BLaER1 treated with 17β-estradiol and CSF1 and Interleukin-3, amounts not matched to agents 10 nM and 100 nM (cell line): Measurements from ENCODE around the gene TUSC2.

ENCODE experiments used
- H3K27ac ChIP-seq, 11 experiments: shearing (Covaris generic); formaldehyde crosslinking; 2 replicates each; pipeline ENCODE4 v1.8.1; 2022
- H3K27me3 ChIP-seq, 11 experiments: shearing (Covaris generic); formaldehyde crosslinking; 2 replicates each; pipeline ENCODE4 v1.8.1; 2022
- H3K36me3 ChIP-seq, 11 experiments: shearing (Covaris generic); formaldehyde crosslinking; 2 replicates each; pipeline ENCODE4 v1.8.1; 2022
- H3K4me1 ChIP-seq, 10 experiments: shearing (Covaris generic); formaldehyde crosslinking; 2 replicates each; pipeline ENCODE4 v1.8.1; 2022
- H3K4me2 ChIP-seq, 11 experiments: shearing (Covaris generic); formaldehyde crosslinking; 2 replicates each; pipeline ENCODE4 v1.8.1; 2022
- H3K4me3 ChIP-seq, 10 experiments: shearing (Covaris generic); formaldehyde crosslinking; 2 replicates each; pipeline ENCODE4 v1.8.1; 2022
- H3K9ac ChIP-seq, 11 experiments: shearing (Covaris generic); formaldehyde crosslinking; 2 replicates each; pipeline ENCODE4 v1.8.1; 2022
- H3K9me3 ChIP-seq, 11 experiments: shearing (Covaris generic); formaldehyde crosslinking; replicated peaks in 1 of 11; 2 replicates each; pipeline ENCODE4 v1.8.1; 2022
- H4K20me1 ChIP-seq, 11 experiments: shearing (Covaris generic); formaldehyde crosslinking; 2 replicates each; pipeline ENCODE4 v1.8.1; 2022
- Cebpa-rat ChIP-seq, 11 experiments: shearing (Covaris generic); IDR thresholded peaks; 2 replicates each; pipeline ENCODE4 v1.8.1; 2022

The TUSC2 gene

GRCh38 chr3:50369012-50369670 is 41.1 kb upstream of the TUSC2 start:
- no peaks in the 10 kb centered on the region for H3K9me3 ChIP-seq
- H3K36me3 ChIP-seq = no peaks in the 10 kb centered on the region
- H3K9ac ChIP-seq = no peak overlapping the region
- H3K27me3 ChIP-seq = no peaks in the 10 kb centered on the region
- peaks cover 11 to 55% (median 40%) of the 10 kb centered on the region in 10 experiments; a peak in 19 of 20 replicates for H3K4me1 ChIP-seq
- no peak overlapping the region for H3K27ac ChIP-seq
- H3K4me3 ChIP-seq = no peak overlapping the region
- no peak for TF ChIP-seq Cebpa-rat (IDR thresholded peaks at IDR 0.05)
- peak overlapping the region in 3 of 11 experiments; percentile 28 to 38 (median 29); a peak in 2 of 22 replicates for H3K4me2 ChIP-seq
- no peaks in the 10 kb centered on the region for H4K20me1 ChIP-seq

GRCh38 chr3:50365842-50366220 is 37.8 kb upstream of the TUSC2 start:
- TF ChIP-seq Cebpa-rat (IDR thresholded peaks at IDR 0.05) = no peak
- Histone ChIP-seq H3K4me3 (peak overlapping the region; percentile 53 to 74 (median 62); a peak in 19 of 20 replicates), H3K36me3 (no peaks in the 10 kb centered on the region), H3K27me3 (no peaks in the 10 kb centered on the region), H3K4me1 (peaks cover 11 to 48% (median 35%) of the 10 kb centered on the region in 10 experiments; a peak in 19 of 20 replicates), H3K9me3 (no peaks in the 10 kb centered on the region), H3K4me2 (peak overlapping the region; percentile 80 to 97 (median 90)), H4K20me1 (no peaks in the 10 kb centered on the region), H3K9ac (peak overlapping the region in 9 of 11 experiments; percentile 56 to 78 (median 74); a peak in 16 of 22 replicates), H3K27ac (peak overlapping the region in 8 of 11 experiments; percentile 49 to 78 (median 66); a peak in 14 of 22 replicates)

- H3K9ac ChIP-seq = peak overlapping the region; percentile 46 to 78 (median 74); a peak in 21 of 22 replicates
- no peaks in the 10 kb centered on the region for H4K20me1 ChIP-seq
Observed at GRCh38 chr3:50365080-50365841, 37.2 kb upstream of the TUSC2 start.

GRCh38 chr3:50364573-50365079 is 36.6 kb upstream of the TUSC2 start:
- peaks cover 11 to 50% (median 37%) of the 10 kb centered on the region in 10 experiments; a peak in 19 of 20 replicates for H3K4me1 ChIP-seq
- H3K27ac ChIP-seq = peak overlapping the region in 4 of 11 experiments; percentile 21 to 51 (median 43); a peak in 4 of 22 replicates
- peak overlapping the region; percentile 33 to 77 (median 65); a peak in 18 of 22 replicates for H3K9ac ChIP-seq
- no peak for TF ChIP-seq Cebpa-rat (IDR thresholded peaks at IDR 0.05)
- peak overlapping the region; percentile 53 to 74 (median 62) for H3K4me3 ChIP-seq
- H3K36me3 ChIP-seq = no peaks in the 10 kb centered on the region
- H3K9me3 ChIP-seq = no peaks in the 10 kb centered on the region
- no peaks in the 10 kb centered on the region for H4K20me1 ChIP-seq
- H3K4me2 ChIP-seq = peak overlapping the region; percentile 86 to 96 (median 92)
- no peaks in the 10 kb centered on the region for H3K27me3 ChIP-seq

More at GRCh38 chr3:50365080-50365841, 37.2 kb upstream of the TUSC2 start:
- H3K4me3 ChIP-seq = peak overlapping the region; percentile 53 to 74 (median 62)
- peaks cover 11 to 48% (median 35%) of the 10 kb centered on the region in 10 experiments; a peak in 19 of 20 replicates for H3K4me1 ChIP-seq
- no peaks in the 10 kb centered on the region for H3K36me3 ChIP-seq
- H3K27ac ChIP-seq = peak overlapping the region in 9 of 11 experiments; percentile 47 to 78 (median 66); a peak in 17 of 22 replicates
- H3K9me3 ChIP-seq = no peaks in the 10 kb centered on the region
- no peak for TF ChIP-seq Cebpa-rat (IDR thresholded peaks at IDR 0.05)
- peak overlapping the region; percentile 86 to 97 (median 92) for H3K4me2 ChIP-seq
- H3K27me3 ChIP-seq = no peaks in the 10 kb centered on the region

- H4K20me1 ChIP-seq = peaks cover 40 to 44% (median 43%) of the 10 kb centered on the region in 11 experiments
- H3K27ac ChIP-seq = peak overlapping the region in 3 of 11 experiments; percentile 15 to 96 (median 47); a peak in 6 of 22 replicates
- H3K27me3 ChIP-seq = no peaks in the 10 kb centered on the region
- peak overlapping the region in 4 of 10 experiments; percentile 72 to 82 (median 78); a peak in 5 of 20 replicates for H3K4me3 ChIP-seq
- peaks cover 44 to 62% (median 58%) of the 10 kb centered on the region in 10 experiments for H3K4me1 ChIP-seq
- H3K9ac ChIP-seq = peak overlapping the region in 3 of 11 experiments; percentile 16 to 92 (median 91); a peak in 2 of 22 replicates
- H3K9me3 ChIP-seq = no peaks in the 10 kb centered on the region
- H3K36me3 ChIP-seq = peaks cover 23 to 37% (median 28%) of the 10 kb centered on the region in 11 experiments
- no peak for TF ChIP-seq Cebpa-rat (IDR thresholded peaks at IDR 0.05)
- peak overlapping the region; percentile 29 to 100 (median 55); a peak in 18 of 22 replicates for H3K4me2 ChIP-seq
Observed at GRCh38 chr3:50359760-50360110, 31.7 kb upstream of the TUSC2 start.

GRCh38 chr3:50358911-50359759 is 31.1 kb upstream of the TUSC2 start, which contains the start of gene TMEM115:
Gene TMEM115 (minus strand): TSS chr3:50359521. CDS start chr3:50359063, 458 bp downstream.
- Histone ChIP-seq H3K27ac (peak within 1 kb of the TSS; percentile 84 to 96 (median 91)), H3K4me2 (peak within 1 kb of the TSS; percentile 92 to 100 (median 99)), H3K9me3 (no peaks in the 10 kb centered on the region), H3K4me3 (peak within 1 kb of the TSS; percentile 72 to 96 (median 82)), H4K20me1 (peaks cover 46 to 50% (median 49%) of the 10 kb centered on the region in 11 experiments), H3K36me3 (peaks cover 29 to 43% (median 34%) of the 10 kb centered on the region in 11 experiments), H3K27me3 (no peaks in the 10 kb centered on the region), H3K4me1 (peaks cover 44 to 59% (median 53%) of the 10 kb centered on the region in 10 experiments), H3K9ac (peak within 1 kb of the TSS; percentile 91 to 99 (median 93))
- no peak for TF ChIP-seq Cebpa-rat (IDR thresholded peaks at IDR 0.05)

- Histone ChIP-seq H3K36me3 (peaks cover 36 to 50% (median 41%) of the 10 kb centered on the region in 11 experiments), H3K27ac (peak overlapping the region; percentile 84 to 96 (median 91))
- TF ChIP-seq Cebpa-rat (IDR thresholded peaks at IDR 0.05) = no peak
Observed at GRCh38 chr3:50358355-50358910, 30.4 kb upstream of the TUSC2 start.

More at GRCh38 chr3:50358355-50358910, 30.4 kb upstream of the TUSC2 start:
- Histone ChIP-seq H3K4me2 (peak overlapping the region; percentile 92 to 100 (median 99)), H4K20me1 (peaks cover 53 to 57% (median 56%) of the 10 kb centered on the region in 11 experiments), H3K9me3 (no peaks in the 10 kb centered on the region), H3K4me1 (peaks cover 42 to 64% (median 55%) of the 10 kb centered on the region in 10 experiments), H3K9ac (peak overlapping the region; percentile 91 to 99 (median 93)), H3K4me3 (peak overlapping the region; percentile 72 to 96 (median 82)), H3K27me3 (no peaks in the 10 kb centered on the region)
